NCI-H1092 treated with DMSO at 0.1 percent for 48 hours (cell line): ENCODE data around the gene INSC.

Experiments
- DNase-seq: peaks from one replicate; lab custom pipeline; 2025; lab: John Stamatoyannopoulos, UW

INSC gene

GRCh38 chr11:15146271-15147003 is 31.7 kb downstream of the INSC start:
- no peak for DNase-seq

- DNase-seq = no peak
These were observed 33.4 kb downstream of the INSC start for GRCh38 chr11:15148169-15148568.

- DNase-seq = no peak
These were observed 34.3 kb downstream of the INSC start for GRCh38 chr11:15149050-15149449.

GRCh38 chr11:15150507-15150906 is 35.8 kb downstream of the INSC start:
- DNase-seq = no peak

GRCh38 chr11:15153231-15153630 is 38.5 kb downstream of the INSC start:
- DNase-seq = no peak

GRCh38 chr11:15157181-15157580 is 42.5 kb downstream of the INSC start:
- DNase-seq = no peak

GRCh38 chr11:15157606-15158137 is 42.9 kb downstream of the INSC start:
- no peak for DNase-seq

- no peak for DNase-seq
These were observed 43.8 kb downstream of the INSC start for GRCh38 chr11:15158351-15159015.

- DNase-seq = no peak
These were observed 44.4 kb downstream of the INSC start for GRCh38 chr11:15159085-15159484.

GRCh38 chr11:15161790-15162189 is 47.1 kb downstream of the INSC start:
- DNase-seq = no peak

- DNase-seq = no peak
These were observed 48.4 kb downstream of the INSC start for GRCh38 chr11:15163136-15163535.

GRCh38 chr11:15166204-15166603 is 51.5 kb downstream of the INSC start:
- DNase-seq = no peak

GRCh38 chr11:15169815-15170551 is 55.3 kb downstream of the INSC start:
- DNase-seq = no peak

- DNase-seq = no peak
These were observed 56.0 kb downstream of the INSC start for GRCh38 chr11:15170698-15171097.

GRCh38 chr11:15171956-15172355 is 57.2 kb downstream of the INSC start:
- no peak for DNase-seq

- DNase-seq = no peak
These were observed 61.1 kb downstream of the INSC start for GRCh38 chr11:15175831-15176230.

GRCh38 chr11:15176646-15177163 is 62.0 kb downstream of the INSC start:
- no peak for DNase-seq

- DNase-seq = no peak
These were observed 62.8 kb downstream of the INSC start for GRCh38 chr11:15177491-15177890.

- no peak for DNase-seq
These were observed 63.5 kb downstream of the INSC start for GRCh38 chr11:15178214-15178613.

GRCh38 chr11:15179167-15179566 is 64.4 kb downstream of the INSC start:
- DNase-seq = no peak

- DNase-seq = no peak
These were observed 65.6 kb downstream of the INSC start for GRCh38 chr11:15180212-15180792.

GRCh38 chr11:15182372-15182771 is 67.6 kb downstream of the INSC start:
- DNase-seq = no peak
